ENCODE measurements around the gene PHKB.

The PHKB gene

DNA sequence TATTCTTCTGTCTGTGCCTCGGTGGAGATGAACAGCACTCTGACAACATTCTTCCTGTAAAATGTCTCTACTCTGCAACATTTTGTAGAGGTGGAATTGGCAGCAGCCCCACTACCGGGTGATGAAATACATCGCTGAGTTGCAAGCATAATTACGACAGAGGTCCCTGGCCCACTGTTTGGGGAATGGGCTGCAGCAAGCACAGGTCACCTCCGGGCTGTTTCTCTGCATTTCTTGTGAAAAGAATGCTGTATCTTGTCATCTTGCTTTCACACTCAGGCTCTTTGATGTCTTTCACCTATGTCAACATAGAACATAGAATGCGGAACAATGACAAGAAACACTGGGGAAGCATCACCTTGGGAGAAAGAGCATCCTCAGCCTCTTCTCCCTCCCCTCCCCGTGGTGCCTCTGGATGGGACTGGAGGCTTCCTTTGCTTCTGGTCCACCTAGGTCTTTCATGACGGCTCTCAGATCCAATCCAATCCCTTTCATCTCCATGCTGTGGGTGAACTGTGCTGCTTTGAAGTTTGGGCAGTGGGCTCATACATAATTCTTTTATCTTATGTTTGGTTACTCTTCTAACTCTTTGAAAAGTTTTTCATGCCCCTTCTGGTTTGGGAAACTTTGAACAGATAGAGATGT, 265.0 kb downstream of the PHKB start:
- DNase-seq (ENCODE audit: low read depth in 2 of 2) = no peak

- DNase-seq (ENCODE audit: low read depth in 2 of 2) = no peak
These were observed 266.0 kb downstream of the PHKB start for GRCh38 chr16:47727131-47727530.

GRCh38 chr16:47728205-47728604, 267.1 kb downstream of the PHKB start:
- DNase-seq (ENCODE audit: low read depth in 2 of 2) = no peak

DNA sequence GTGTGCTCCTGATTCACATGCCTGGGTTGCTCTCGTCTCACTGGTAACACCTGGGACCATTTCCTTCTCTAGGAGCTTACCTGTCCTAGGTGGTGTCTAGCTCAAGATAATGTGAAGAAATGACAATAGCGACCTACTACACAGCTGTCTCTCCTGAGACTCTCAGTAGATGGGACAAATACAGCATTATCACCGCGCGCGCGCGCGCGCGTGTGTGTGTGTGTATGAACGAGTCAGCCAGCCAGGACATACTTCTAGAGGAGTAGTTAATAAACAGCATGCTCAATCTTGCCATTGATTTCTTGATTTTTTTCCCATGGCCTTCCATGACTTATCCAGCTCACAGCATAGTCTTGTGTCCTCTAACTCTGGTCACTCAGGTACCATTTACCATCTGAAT, 268.6 kb downstream of the PHKB start:
- no peak for DNase-seq (ENCODE audit: low read depth in 2 of 2)

DNA sequence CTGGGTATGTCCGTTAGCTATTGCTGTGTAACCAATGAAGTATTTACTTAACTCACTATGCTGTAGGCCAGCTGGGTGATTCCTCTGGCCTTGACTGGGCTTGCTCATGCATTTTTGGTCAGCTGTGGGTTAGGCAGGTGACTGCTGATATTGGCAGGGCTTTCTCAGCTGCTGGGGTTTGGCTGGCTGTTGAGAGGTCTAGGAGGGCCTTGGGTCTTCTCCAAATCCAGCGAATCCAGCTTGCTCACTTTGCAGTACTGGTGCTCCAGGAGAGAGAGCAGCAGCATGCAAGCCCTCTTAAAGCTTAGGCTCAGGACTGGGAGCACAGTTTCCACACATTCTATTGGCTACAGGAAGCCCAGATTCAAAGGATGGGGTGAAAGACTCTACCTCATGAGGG, 270.1 kb downstream of the PHKB start:
- DNase-seq (ENCODE audit: low read depth in 2 of 2) = no peak

DNA sequence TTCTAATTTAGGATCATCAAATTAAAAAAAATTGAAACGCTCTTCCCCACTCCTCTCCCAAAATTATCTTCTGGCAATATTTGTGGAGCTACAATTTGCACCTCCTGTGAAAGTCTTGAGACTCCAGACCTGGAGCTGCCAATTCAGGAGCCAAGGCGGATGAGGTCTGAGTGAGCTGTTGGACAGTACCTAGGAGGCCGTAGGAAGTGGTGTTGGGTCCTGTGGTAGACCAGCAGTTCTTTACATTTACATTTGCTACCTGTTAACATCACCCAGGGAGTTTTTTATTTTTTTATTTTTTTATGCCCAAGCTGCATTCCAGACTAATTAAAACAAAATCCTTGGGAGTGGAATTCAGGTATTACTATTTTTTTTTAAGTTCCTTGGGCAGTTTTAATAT, 271.0 kb downstream of the PHKB start:
- no peak for DNase-seq (ENCODE audit: low read depth in 2 of 2)

GRCh38 chr16:47732523-47733111, 271.5 kb downstream of the PHKB start:
- DNase-seq (ENCODE audit: low read depth in 2 of 2) = no peak

DNA sequence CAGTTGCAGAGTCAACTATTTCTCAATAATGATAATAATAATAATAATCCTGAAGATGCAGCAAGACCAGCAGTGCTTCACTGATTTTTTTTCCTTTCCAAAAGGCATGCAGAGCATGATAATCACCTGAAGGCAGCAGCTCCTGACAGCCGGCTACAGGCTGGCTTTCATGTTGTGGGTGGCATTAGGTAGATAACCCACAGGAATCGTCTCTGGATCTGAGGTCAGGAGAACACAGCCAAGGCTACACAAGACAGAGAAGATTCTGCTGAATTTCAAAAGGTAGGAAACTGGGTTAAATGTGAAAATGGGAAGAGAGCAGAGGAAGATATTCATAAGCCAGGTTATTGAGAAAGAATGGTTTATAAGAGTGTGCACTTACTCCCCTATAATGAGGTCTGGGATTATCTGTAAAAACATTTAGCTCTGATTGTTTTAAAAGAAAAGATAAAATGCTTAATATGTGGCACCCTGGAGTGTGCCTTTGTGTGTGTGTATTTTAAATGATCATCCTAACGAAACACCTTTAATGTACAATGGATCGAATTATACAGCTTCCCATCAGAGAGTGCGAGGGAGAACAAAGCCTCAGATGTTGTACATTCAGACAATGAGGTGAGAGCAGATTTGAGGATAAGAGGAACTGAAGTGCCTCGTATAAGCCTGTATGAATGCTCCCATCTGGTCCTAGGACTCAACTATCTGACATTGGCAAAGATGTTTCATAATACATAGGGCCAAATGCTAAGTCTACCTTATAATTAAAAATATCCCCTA, 273.1 kb downstream of the PHKB start:
- no peak for DNase-seq (ENCODE audit: low read depth in 2 of 2)

GRCh38 chr16:47734987-47735594, 274.0 kb downstream of the PHKB start:
- DNase-seq (ENCODE audit: low read depth in 2 of 2) = no peak

- DNase-seq (ENCODE audit: low read depth in 2 of 2) = no peak
These were observed 289.2 kb downstream of the PHKB start for GRCh38 chr16:47750371-47750770.
